CD4-positive, alpha-beta T cell (primary cell): ENCODE results near the gene FERMT2. TPM values are rescaled to one million over a fixed set of nuclear protein-coding genes. Genes with fewer than 3 reads are reported as not detected.

Source experiments
- ATAC-seq: fragments of 200-7000 bp; cut with Tn5 transposase; one replicate; pipeline ENCODE4 v1.10.0; 2022; ENCODE audit warnings: mild to moderate bottlenecking; ENCODE audit not compliant: poor library complexity
- CTCF ChIA-PET: fragments of 350-600 bp; sonication (Branson Sonifier 250); formaldehyde crosslinking; loops from one replicate; lab custom pipeline; 2021; ENCODE audit warnings: antibody characterized with exemption, inconsistent platforms; lab: Charles Lee
- POLR2A ChIA-PET: fragments of 350-600 bp; sonication (Branson Sonifier 250); formaldehyde crosslinking; loops from one replicate; lab custom pipeline; 2021; ENCODE audit warnings: antibody characterized with exemption, inconsistent platforms; lab: Charles Lee
- DNase-seq, 14 experiments: peaks; one replicate each; pipeline ENCODE4 v3.0.0-alpha.2; 2013 to 2020; ENCODE audit warnings: mixed read lengths in 2 of 14
- H3K27ac ChIP-seq, 2 donors: one replicate each; pipeline versions ENCODE4 v1.5.1 to v1.7.0; 2013; ENCODE audit warnings: low read length in 2 of 2, low read depth in 1 of 2, mild to moderate bottlenecking in 1 of 2
- H3K27me3 ChIP-seq, 2 experiments: 1 replicate in 1 of 2; 2 replicates in 1 of 2; pipeline versions ENCODE4 v1.6.1 to v1.7.0; 2013; ENCODE audit warnings: low read length in 2 of 2, control low read depth in 1 of 2, mild to moderate bottlenecking in 1 of 2, moderate library complexity in 1 of 2; ENCODE audit not compliant: insufficient read depth in 2 of 2, control insufficient read depth in 1 of 2
- H3K36me3 ChIP-seq: one replicate; pipeline ENCODE4 v1.6.1; 2013; ENCODE audit warnings: low read length, control low read depth; ENCODE audit not compliant: insufficient read depth
- H3K4me1 ChIP-seq: one replicate; pipeline ENCODE4 v1.6.1; 2013; ENCODE audit warnings: low read length, control low read depth; ENCODE audit not compliant: insufficient read depth
- H3K4me3 ChIP-seq: one replicate; pipeline ENCODE4 v1.5.1; 2013; ENCODE audit warnings: mild to moderate bottlenecking, low read length, moderate library complexity
- H3K9me3 ChIP-seq, 2 experiments: 1 replicate in 1 of 2; 2 replicates in 1 of 2; pipeline versions ENCODE4 v1.6.1 to v1.7.0; 2013; ENCODE audit warnings: low read length in 2 of 2, mild to moderate bottlenecking in 2 of 2, control low read depth in 1 of 2, moderate library complexity in 1 of 2; ENCODE audit not compliant: control insufficient read depth in 1 of 2, insufficient read depth in 1 of 2
- H3K27ac Mint-ChIP-seq: one replicate; pipeline ENCODE4 v1.8.0; 2020; ENCODE audit warnings: mixed read lengths
- H3K27me3 Mint-ChIP-seq: one replicate; pipeline ENCODE4 v1.8.0; 2021; ENCODE audit warnings: mixed read lengths
- H3K36me3 Mint-ChIP-seq: one replicate; pipeline ENCODE4 v1.8.0; 2021; ENCODE audit warnings: low read depth, mixed read lengths
- H3K4me1 Mint-ChIP-seq: one replicate; pipeline ENCODE4 v1.8.0; 2021; ENCODE audit warnings: low read depth, mixed read lengths
- H3K4me3 Mint-ChIP-seq: one replicate; pipeline ENCODE4 v1.8.0; 2020; ENCODE audit warnings: mild to moderate bottlenecking, mixed read lengths
- H3K9me3 Mint-ChIP-seq: one replicate; pipeline ENCODE4 v1.8.0; 2020; ENCODE audit warnings: mixed read lengths
- intact Hi-C, 2 experiments: fragments of 100-400 bp; cut with DNase I in 1 of 2; cut with micrococcal nuclease in 1 of 2; formaldehyde crosslinking; loops; one replicate each; pipeline versions ENCODE4 v1.15.1 to v1.9.0; 2023 to 2025; cut with DNase I, micrococcal nuclease
- total RNA-seq, 174 experiments: library from RNA in 2 of 174; stranded (reverse) in 2 of 174; gene quantifications; one replicate each; pipeline ENCODE4 v1.2.3 and lab custom pipeline; 2021 to 2026
- TF ChIP-seq, protein P1 (sequence below): fragments of 200-600 bp; IDR thresholded peaks from one replicate; pipeline ENCODE4 v1.8.0; 2022; ENCODE audit warnings: antibody characterized with exemption, mild to moderate bottlenecking

The FERMT2 gene
- total RNA-seq, 2 experiments from 2014 or later = 0.44 to 0.61 TPM

DNA sequence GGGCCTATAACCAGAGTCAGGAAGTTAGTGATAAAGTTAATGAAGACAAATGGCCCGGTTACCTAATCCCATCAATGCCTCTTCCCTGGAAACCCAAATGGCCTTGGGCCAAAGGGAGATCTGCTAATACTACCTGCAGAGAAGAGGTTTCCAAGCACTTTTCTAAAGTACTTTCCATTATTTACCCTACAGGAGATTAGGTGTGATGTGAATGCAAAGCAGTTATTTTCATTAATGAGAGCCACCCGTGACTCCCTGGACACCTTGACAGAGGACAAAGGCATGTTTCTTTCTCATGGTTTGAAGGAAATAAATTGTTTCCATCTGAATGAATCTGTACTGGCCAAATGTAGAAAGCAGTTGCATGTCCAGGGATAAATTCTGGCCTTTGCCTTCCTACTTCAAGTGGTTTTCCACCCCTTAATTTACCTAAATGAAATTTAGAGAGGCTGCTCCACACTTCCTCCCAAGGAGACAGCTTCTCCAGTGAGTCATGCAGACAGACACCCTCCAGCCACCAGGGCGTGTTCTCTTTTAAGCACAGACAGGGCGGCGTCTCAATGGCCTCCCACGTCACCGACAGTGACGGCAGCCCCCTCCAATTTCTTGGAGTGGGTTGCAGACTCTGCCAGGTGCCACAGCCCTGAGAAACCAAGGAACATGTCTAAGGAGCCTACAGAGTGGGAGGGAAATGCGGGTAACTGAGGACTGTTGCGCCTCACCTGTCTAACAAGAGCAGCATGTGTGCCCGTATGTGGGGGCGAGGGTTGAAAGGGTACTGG, 115.5 kb downstream of the FERMT2 start:
- CTCF ChIA-PET = interaction anchor here (0.9 kb wide), 1 partner anchor 126 kb away, joined by 3 read pairs; no protein-coding TSS in a partner anchor
- Histone ChIP-seq H3K36me3 (no peaks in the 10 kb centered on the region), H3K4me1 (no peaks in the 10 kb centered on the region), H3K27ac (no peak overlapping the region), H3K9me3 (no peaks in the 10 kb centered on the region), H3K27me3 (no peaks in the 10 kb centered on the region), H3K4me3 (no peak overlapping the region)
- Mint-ChIP-seq H3K27ac (no peak overlapping the region), H3K4me3 (no peak overlapping the region), H3K4me1 (no peaks in the 10 kb centered on the region), H3K36me3 (no peaks in the 10 kb centered on the region), H3K27me3 (no peaks in the 10 kb centered on the region), H3K9me3 (no peaks in the 10 kb centered on the region)
- TF ChIP-seq, protein P1, sequence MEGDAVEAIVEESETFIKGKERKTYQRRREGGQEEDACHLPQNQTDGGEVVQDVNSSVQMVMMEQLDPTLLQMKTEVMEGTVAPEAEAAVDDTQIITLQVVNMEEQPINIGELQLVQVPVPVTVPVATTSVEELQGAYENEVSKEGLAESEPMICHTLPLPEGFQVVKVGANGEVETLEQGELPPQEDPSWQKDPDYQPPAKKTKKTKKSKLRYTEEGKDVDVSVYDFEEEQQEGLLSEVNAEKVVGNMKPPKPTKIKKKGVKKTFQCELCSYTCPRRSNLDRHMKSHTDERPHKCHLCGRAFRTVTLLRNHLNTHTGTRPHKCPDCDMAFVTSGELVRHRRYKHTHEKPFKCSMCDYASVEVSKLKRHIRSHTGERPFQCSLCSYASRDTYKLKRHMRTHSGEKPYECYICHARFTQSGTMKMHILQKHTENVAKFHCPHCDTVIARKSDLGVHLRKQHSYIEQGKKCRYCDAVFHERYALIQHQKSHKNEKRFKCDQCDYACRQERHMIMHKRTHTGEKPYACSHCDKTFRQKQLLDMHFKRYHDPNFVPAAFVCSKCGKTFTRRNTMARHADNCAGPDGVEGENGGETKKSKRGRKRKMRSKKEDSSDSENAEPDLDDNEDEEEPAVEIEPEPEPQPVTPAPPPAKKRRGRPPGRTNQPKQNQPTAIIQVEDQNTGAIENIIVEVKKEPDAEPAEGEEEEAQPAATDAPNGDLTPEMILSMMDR = no peak
- DNase-seq (no peak), ATAC-seq (no peak)
- intact Hi-C loops = no loop called here
- POLR2A ChIA-PET = no interaction called here

DNA sequence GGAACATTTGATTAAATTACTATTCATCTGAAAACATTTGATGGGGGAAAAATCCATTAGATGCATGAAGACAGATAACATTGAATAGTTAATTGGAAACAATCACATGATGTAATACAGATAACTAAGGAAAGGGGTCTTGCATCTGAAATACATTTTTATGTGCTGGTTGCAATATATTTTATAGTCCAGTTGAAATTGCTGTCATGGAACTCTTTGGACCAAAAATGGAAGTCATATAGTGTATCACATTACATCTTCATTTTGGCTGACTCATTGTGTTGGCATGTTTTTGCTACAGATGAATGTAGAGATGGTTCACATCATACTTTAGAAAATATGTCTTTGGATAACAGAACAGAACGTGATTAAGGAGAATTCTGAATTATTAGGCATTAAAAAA, 116.4 kb downstream of the FERMT2 start:
- H3K27ac ChIP-seq = no peak overlapping the region
- intact Hi-C loops = no loop called here
- no peaks in the 10 kb centered on the region for H3K27me3 ChIP-seq
- ATAC-seq (no peak), DNase-seq (no peak)
- ChIA-PET CTCF (interaction anchor here (0.6 to 0.9 kb wide), 2 partner anchors 9 to 127 kb away, joined by 3 read pairs; no protein-coding TSS in a partner anchor), POLR2A (no interaction called here)
- H3K27ac Mint-ChIP-seq = no peak overlapping the region
- no peaks in the 10 kb centered on the region for H3K36me3 ChIP-seq
- H3K4me3 ChIP-seq = no peak overlapping the region
- no peaks in the 10 kb centered on the region for H3K9me3 ChIP-seq
- no peaks in the 10 kb centered on the region for H3K27me3 Mint-ChIP-seq
- H3K4me3 Mint-ChIP-seq = no peak overlapping the region
- no peaks in the 10 kb centered on the region for H3K4me1 ChIP-seq
- H3K36me3 Mint-ChIP-seq = no peaks in the 10 kb centered on the region
- H3K9me3 Mint-ChIP-seq = no peaks in the 10 kb centered on the region
- no peaks in the 10 kb centered on the region for H3K4me1 Mint-ChIP-seq
- TF ChIP-seq, protein P1 = no peak

DNA sequence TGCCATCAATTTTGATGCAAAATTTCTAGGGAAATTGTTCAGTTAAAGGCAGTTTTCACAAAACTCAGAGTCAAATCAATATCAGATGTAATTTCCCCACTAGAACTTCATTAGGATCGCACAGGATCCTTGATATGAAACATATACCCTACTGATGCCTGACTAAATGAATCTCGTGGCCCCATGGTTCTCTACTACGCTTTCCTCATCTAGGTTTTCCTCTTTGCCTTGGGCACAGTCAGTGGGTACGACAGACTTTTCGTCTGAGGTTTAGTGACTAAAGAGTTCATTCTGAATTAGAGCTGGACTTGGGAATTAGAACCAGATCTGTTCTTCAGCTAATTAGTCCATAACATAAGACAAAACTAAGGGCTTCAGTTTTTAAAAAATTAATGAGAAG, 117.0 kb downstream of the FERMT2 start:
- Mint-ChIP-seq H3K36me3 (no peaks in the 10 kb centered on the region), H3K27me3 (no peaks in the 10 kb centered on the region), H3K4me3 (no peak overlapping the region), H3K4me1 (no peaks in the 10 kb centered on the region), H3K9me3 (no peaks in the 10 kb centered on the region), H3K27ac (no peak overlapping the region)
- DNase-seq = no peak
- no peak for ATAC-seq
- ChIA-PET CTCF (interaction anchor here (0.9 kb wide), 1 partner anchor 128 kb away, joined by 3 read pairs; no protein-coding TSS in a partner anchor), POLR2A (no interaction called here)
- Histone ChIP-seq H3K36me3 (no peaks in the 10 kb centered on the region), H3K27ac (no peak overlapping the region), H3K27me3 (no peaks in the 10 kb centered on the region), H3K4me1 (no peaks in the 10 kb centered on the region), H3K9me3 (no peaks in the 10 kb centered on the region), H3K4me3 (no peak overlapping the region)
- TF ChIP-seq, protein P1 = no peak
- intact Hi-C loops = no loop called here
